ENCODE data around the gene OR2F1.
"Not testable (repeated sequence)": the region's sequence is repeated elsewhere in the genome, so short reads cannot be mapped to it uniquely, and the experiment has no call there.

Gene OR2F1

GRCh38 chr7:144006029-144006691 is 51.5 kb downstream of the OR2F1 start:
- H3K4me3 ChIP-seq (ENCODE audit: low read depth, low read length): no peak overlapping the region
- no peak for DNase-seq (ENCODE audit: low read depth)
- no peak for TF ChIP-seq CTCF (IDR thresholded peaks at IDR 0.05; ENCODE audit: control insufficient read depth, extremely low read depth, insufficient read depth)

DNA sequence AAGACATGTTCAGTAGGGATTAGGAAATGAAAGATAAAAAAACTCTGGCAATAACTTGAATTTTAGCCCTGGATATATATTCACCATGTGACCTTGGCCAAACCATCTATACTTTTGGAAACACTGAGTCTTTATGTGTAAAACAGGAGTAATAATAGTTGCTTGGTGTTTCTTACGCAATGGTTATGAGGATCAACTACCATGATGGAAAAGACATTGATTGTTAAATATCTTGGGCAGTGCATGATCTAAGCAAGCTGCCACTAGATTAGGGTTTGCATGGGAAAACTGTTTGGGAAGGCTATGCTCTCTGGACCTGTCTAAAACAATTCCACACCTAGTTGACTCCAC is 52.0 kb downstream of the OR2F1 start:
- H3K4me3 ChIP-seq (ENCODE audit: low read depth, low read length): no peak overlapping the region
- no peak for DNase-seq (ENCODE audit: low read depth)
- no peak for TF ChIP-seq CTCF (IDR thresholded peaks at IDR 0.05; ENCODE audit: control insufficient read depth, extremely low read depth, insufficient read depth)

GRCh38 chr7:144009361-144009760 is 54.7 kb downstream of the OR2F1 start:
- TF ChIP-seq CTCF (IDR thresholded peaks at IDR 0.05; ENCODE audit: control insufficient read depth, extremely low read depth, insufficient read depth): no peak
- H3K4me3 ChIP-seq (ENCODE audit: low read depth, low read length): no peak overlapping the region
- DNase-seq (ENCODE audit: low read depth): no peak

- H3K4me3 ChIP-seq (ENCODE audit: low read depth, low read length); DNase-seq (ENCODE audit: low read depth): not testable (repeated sequence)
These were observed 55.4 kb downstream of the OR2F1 start for GRCh38 chr7:144010061-144010460.

DNA sequence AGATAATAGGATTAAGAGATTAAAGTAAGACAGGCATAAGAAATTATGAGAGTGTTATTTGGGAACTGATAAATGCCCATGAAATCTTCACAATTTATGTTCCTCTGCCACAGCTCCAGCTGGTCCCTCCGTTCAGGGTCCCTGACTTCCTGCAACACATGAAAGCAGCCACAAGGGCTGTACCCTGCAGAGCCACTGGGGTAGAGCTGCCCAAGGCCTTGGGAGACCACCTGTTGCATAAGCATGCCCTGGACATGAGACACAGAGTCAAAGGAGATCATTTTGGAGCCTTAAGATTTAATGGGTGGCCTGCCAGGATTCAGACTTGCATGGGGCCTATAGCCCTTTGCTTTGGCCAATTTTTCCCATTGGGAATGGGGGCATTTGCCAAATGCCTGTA is 56.2 kb downstream of the OR2F1 start:
- not testable (repeated sequence) for H3K4me3 ChIP-seq (ENCODE audit: low read depth, low read length); DNase-seq (ENCODE audit: low read depth)

DNA sequence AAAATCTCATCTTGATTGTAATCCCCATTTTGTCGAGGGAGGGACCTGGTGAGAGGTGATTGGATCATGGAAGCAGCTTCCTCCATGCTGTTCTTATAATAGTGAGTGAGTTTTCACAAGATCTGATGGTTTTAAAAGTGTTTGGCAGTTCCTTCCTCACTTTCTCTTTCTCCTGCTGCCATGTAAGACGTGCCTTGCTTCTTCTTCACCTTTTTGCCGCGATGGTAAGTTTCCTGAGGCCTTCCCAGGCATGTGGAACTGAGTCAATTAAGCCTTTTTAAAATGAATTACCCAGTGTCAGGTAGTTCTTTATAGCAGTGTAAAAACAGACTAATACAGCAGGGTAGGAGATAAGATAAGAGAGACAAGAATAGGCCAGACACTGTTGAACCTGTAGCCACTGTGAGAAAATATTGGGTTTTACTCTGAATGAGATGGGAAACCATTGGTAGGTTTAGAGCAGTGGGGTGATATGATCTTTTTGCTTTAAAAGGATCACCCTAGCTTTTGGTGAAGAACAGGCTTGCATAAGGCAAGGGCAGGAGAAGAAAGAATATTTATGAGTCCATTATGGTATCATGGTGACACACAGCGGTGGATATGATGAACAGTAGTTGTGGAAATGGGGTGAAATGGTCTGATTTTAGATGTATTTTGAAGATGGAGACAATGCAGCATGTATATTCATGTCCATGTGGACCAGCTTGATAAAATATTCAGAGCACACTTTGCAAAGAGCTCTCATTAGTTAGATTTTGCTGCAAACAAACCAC is 57.0 kb downstream of the OR2F1 start:
- TF ChIP-seq CTCF (IDR thresholded peaks at IDR 0.05; ENCODE audit: control insufficient read depth, extremely low read depth, insufficient read depth): peak; percentile 64
- no peak for DNase-seq (ENCODE audit: low read depth)

More for the DNA sequence above, 57.0 kb downstream of the OR2F1 start:
- no peak overlapping the region for H3K4me3 ChIP-seq (ENCODE audit: low read depth, low read length)
